AG04449 (cell line): ENCODE measurements around the gene PFKL.
"Not testable (repeated sequence)": the region's sequence is repeated elsewhere in the genome, so short reads cannot be mapped to it uniquely, and the experiment has no call there.

ENCODE experiments used
- CTCF ChIA-PET: fragments of 350-600 bp; formaldehyde crosslinking; extraction: SDS; loops from one replicate; lab custom pipeline; 2021; ENCODE audit warnings: antibody characterized with exemption; lab: Yijun Ruan, JAX
- POLR2A ChIA-PET: fragments of 400-600, 350-600 bp; formaldehyde crosslinking; extraction: SDS; loops from one replicate; lab custom pipeline; 2020; ENCODE audit warnings: antibody characterized with exemption, inconsistent platforms; lab: Yijun Ruan, JAX
- DNase-seq: peaks from one replicate; pipeline ENCODE4 v3.0.0-alpha.2; 2010; ENCODE audit warnings: low read depth, low spot score
- H3K4me3 ChIP-seq: 2 replicates; pipeline ENCODE4 v1.5.1; 2011; ENCODE audit warnings: low read depth, mild to moderate bottlenecking, control low read depth, low read length
- CTCF ChIP-seq: IDR thresholded peaks from one replicate; pipeline ENCODE4 v1.5.1; 2011; ENCODE audit warnings: mild to moderate bottlenecking, moderate library complexity, low read length, control low read depth, inconsistent platforms; ENCODE audit not compliant: insufficient read depth; ENCODE audit errors: missing control alignments

The PFKL gene

GRCh38 chr21:44273046-44273445, 26.8 kb upstream of the PFKL start:
- H3K4me3 ChIP-seq = no peak overlapping the region

DNA sequence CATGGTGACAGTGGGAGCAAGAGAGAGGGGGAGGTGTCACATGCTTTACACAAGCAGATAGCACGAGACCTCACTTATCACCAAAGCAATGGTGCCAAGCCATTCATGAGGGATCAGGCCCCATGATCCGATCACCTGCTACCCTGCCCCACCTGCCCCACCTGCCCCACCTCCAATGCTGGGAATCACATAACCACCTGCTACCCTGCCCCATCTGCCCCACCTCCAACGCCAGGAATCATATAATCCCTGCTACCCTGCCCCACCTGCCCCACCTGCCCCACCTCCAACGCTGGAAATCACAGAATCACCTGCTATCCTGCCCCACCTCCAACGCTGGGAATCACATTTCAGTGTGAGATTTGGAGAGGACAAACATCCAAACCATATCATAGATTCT, 24.8 kb upstream of the PFKL start:
- CTCF ChIA-PET = interaction anchor here (3.4 kb wide), 1 partner anchor 22 kb away, joined by 13 read pairs; no protein-coding TSS in a partner anchor
- DNase-seq = no peak

More at GRCh38 chr21:44273046-44273445, 26.8 kb upstream of the PFKL start:
- ChIA-PET POLR2A (no interaction called here), CTCF (interaction anchor here (3.4 kb wide), 1 partner anchor 24 kb away, joined by 13 read pairs; no protein-coding TSS in a partner anchor)
- no peak for TF ChIP-seq CTCF
- no peak for DNase-seq

GRCh38 chr21:44279354-44280260, 20.2 kb upstream of the PFKL start:
- no peak for TF ChIP-seq CTCF
- CTCF ChIA-PET = no interaction called here
- DNase-seq = no peak
- POLR2A ChIA-PET = no interaction called here
- no peak overlapping the region for H3K4me3 ChIP-seq

More for the DNA sequence above, 24.8 kb upstream of the PFKL start:
- POLR2A ChIA-PET = no interaction called here
- no peak for TF ChIP-seq CTCF
- H3K4me3 ChIP-seq = no peak overlapping the region

DNA sequence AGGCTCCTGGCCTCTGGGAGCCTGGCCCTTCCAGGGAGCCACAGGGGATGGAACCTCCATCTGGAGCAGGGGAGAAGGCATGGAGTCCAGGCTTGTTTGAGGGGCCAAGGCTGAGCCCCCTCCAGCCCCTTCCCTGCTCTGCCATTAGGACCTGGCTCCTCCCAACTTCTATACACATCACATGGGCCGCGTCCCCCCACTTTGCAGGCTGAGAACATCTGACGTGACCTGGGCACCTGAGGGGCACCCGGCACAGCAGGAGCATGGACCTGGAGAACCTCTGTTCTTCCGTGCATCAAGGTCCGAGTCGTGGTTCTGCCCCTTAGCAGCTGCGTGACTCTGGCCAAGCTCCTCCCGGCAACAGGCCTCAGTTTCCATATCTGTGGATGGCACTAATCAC, 18.1 kb upstream of the PFKL start:
- ChIA-PET POLR2A (no interaction called here), CTCF (no interaction called here)
- no peak for DNase-seq
- H3K4me3 ChIP-seq = no peak overlapping the region
- TF ChIP-seq CTCF = no peak

GRCh38 chr21:44282370-44282769, 17.5 kb upstream of the PFKL start:
- CTCF ChIA-PET = no interaction called here
- no peak overlapping the region for H3K4me3 ChIP-seq
- TF ChIP-seq CTCF = no peak
- no peak for DNase-seq
- POLR2A ChIA-PET = no interaction called here

DNA sequence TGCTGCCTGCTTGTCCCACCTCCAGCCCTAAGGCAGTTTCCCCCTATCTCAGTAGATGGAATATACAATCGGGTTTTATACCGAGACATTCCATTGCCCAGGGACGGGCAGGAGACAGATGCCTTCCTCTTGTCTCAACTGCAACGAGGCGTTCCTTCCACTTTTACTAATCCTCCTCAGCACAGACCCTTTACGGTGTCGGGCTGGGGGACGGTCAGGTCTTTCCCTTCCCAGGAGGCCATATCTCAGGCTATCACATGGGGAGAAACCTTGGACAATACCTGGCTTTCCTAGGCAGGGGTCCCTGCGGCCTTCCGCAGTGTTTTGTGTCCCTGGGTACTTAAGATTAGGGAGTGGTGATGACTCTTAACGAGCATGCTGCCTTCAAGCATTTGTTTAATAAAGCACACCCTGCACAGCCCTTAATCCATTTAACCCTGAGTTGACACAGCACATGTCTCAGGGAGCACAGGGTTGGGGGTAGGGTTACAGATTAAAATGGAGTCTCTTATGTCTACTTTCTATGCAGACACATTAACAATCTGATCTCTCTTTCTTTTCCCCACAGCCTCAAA, 16.6 kb upstream of the PFKL start:
- CTCF ChIA-PET = interaction anchor here (5.5 kb wide), 1 partner anchor 14 kb away, joined by 36 read pairs; no protein-coding TSS in a partner anchor
- H3K4me3 ChIP-seq, POLR2A ChIA-PET, DNase-seq: not testable (repeated sequence)
